Stimulated activated naive B cell treated with anti-CD40 and anti-IgM and Interleukin-4, amounts not matched to agents 10 μg/mL and 1 μg/mL and 100 μg/mL, for 72 hours (primary cell): ENCODE measurements around the gene ST6GAL1.
A peak's percentile ranks its signal among the peaks of the same experiment; 100 is the strongest.

ENCODE experiments used
- ATAC-seq, 2 donors: fragments of 150-1000 bp; cut with Tn5 transposase; replicated peaks; 2 replicates each; pipeline ENCODE4 v1.10.0; 2021; ENCODE audit warnings: moderate library complexity in 1 of 2
- DNase-seq: peaks from one replicate; pipeline ENCODE4 v3.0.0; 2021
- H3K27ac Mint-ChIP-seq: one replicate; pipeline ENCODE4 v1.8.0; 2022; ENCODE audit warnings: mild to moderate bottlenecking, mixed read lengths
- H3K27me3 Mint-ChIP-seq, 2 donors: one replicate each; pipeline ENCODE4 v1.8.0; 2022; ENCODE audit warnings: mixed read lengths in 2 of 2
- H3K36me3 Mint-ChIP-seq, 2 donors: one replicate each; pipeline ENCODE4 v1.8.0; 2022; ENCODE audit warnings: mixed read lengths in 2 of 2, mild to moderate bottlenecking in 1 of 2
- H3K4me1 Mint-ChIP-seq, 2 donors: one replicate each; pipeline ENCODE4 v1.8.0; 2022; ENCODE audit warnings: mixed read lengths in 2 of 2, mild to moderate bottlenecking in 1 of 2
- H3K4me3 Mint-ChIP-seq, 2 donors: one replicate each; pipeline ENCODE4 v1.8.0; 2022; ENCODE audit warnings: mild to moderate bottlenecking in 2 of 2, mixed read lengths in 2 of 2, moderate library complexity in 1 of 2
- H3K9me3 Mint-ChIP-seq, 2 donors: one replicate each; pipeline ENCODE4 v1.8.0; 2022; ENCODE audit warnings: mixed read lengths in 2 of 2, mild to moderate bottlenecking in 1 of 2

ST6GAL1 gene

DNA sequence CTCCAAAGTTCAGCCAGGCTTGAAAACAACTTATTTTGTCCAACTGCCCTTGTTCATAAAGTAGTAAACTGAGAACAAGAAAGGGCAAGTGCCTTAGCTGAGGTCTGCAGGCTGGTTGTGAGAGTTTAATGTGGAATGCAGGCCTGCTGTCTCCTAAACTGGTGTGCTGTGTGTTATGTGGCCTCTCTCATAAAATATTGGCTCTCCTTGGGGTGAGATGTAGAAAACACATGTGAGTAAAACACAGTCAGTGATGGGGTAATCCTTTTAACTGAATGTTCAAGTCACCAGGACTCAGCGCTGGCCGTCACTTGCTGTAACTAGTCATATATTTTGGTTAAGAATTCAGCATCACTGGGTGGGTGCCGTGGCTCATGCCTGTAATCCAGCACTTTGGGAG is 7.1 kb upstream of the ST6GAL1 start:
- DNase-seq: no peak
- ATAC-seq: no peak
- Mint-ChIP-seq H3K27me3 (no peaks in the 10 kb centered on the region), H3K9me3 (no peaks in the 10 kb centered on the region), H3K36me3 (no peaks in the 10 kb centered on the region), H3K4me1 (peaks cover 8 to 16% of the 10 kb centered on the region in 2 donors), H3K27ac (no peak overlapping the region), H3K4me3 (no peak overlapping the region)

DNA sequence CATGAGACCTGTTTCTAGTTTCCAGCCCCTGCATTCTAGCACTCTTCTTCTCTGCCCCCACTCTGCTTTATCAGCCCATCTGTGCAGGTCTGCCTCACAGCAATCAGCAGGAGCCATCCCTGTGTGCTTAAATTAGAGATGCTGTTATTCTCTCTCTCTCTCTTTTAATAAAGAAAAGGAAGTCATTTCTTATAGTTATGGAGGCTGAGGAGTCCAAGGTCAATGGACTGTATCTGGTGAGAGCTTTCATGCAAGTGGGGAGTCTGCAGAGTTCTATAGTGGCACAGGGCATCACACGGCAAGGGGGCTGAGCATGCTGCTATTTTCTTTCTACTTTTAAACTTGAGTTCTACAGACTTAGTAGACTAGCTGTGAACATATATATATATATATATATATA is 4.5 kb upstream of the ST6GAL1 start:
- peaks cover 11 to 23% of the 10 kb centered on the region in 2 donors for H3K4me1 Mint-ChIP-seq
- H3K4me3 Mint-ChIP-seq: no peak overlapping the region
- no peak overlapping the region for H3K27ac Mint-ChIP-seq

DNA sequence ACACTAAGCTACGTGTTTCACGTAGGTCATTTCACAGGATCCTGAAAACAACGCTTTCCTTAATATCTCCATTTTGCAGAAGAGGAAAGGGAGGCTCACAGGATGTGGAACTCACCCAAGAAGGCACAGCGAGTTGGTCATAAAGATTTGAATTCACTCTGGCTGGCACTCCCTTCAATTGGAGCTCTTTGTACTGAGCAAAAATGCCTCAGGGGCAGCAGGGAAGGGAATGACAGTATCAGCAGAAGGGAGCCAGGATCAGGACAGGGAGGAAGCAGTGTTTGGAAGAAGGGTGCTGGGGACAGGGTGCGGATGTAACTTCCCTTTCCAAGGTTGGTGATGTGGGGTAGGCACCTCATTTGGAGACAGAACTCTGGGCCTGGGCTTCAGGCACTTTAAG is 1.1 kb upstream of the ST6GAL1 start:
- Mint-ChIP-seq H3K27me3 (no peaks in the 10 kb centered on the region), H3K4me3 (no peak overlapping the region)
- DNase-seq: no peak

More for the DNA sequence above, 4.5 kb upstream of the ST6GAL1 start:
- Mint-ChIP-seq H3K9me3 (no peaks in the 10 kb centered on the region), H3K36me3 (peaks cover 0 to 1% of the 10 kb centered on the region in 2 donors), H3K27me3 (no peaks in the 10 kb centered on the region)
- DNase-seq (no peak), ATAC-seq (no peak)

GRCh38 chr3:186929685-186930084 is 641 bp upstream of the ST6GAL1 start:
- Mint-ChIP-seq H3K4me3 (peak overlapping the region; percentile 96 to 98), H3K4me1 (peaks cover 34 to 48% of the 10 kb centered on the region in 2 donors), H3K27ac (peak overlapping the region; percentile 86), H3K9me3 (no peaks in the 10 kb centered on the region), H3K36me3 (peaks cover 6 to 11% of the 10 kb centered on the region in 2 donors), H3K27me3 (no peaks in the 10 kb centered on the region)
- DNase-seq (no peak), ATAC-seq (no peak)

More for the DNA sequence above, 1.1 kb upstream of the ST6GAL1 start:
- peaks cover 4 to 8% of the 10 kb centered on the region in 2 donors for H3K36me3 Mint-ChIP-seq
- ATAC-seq: no peak
- no peaks in the 10 kb centered on the region for H3K9me3 Mint-ChIP-seq
- H3K27ac Mint-ChIP-seq: peak overlapping the region; percentile 0
- H3K4me1 Mint-ChIP-seq: peaks cover 33 to 46% of the 10 kb centered on the region in 2 donors

DNA sequence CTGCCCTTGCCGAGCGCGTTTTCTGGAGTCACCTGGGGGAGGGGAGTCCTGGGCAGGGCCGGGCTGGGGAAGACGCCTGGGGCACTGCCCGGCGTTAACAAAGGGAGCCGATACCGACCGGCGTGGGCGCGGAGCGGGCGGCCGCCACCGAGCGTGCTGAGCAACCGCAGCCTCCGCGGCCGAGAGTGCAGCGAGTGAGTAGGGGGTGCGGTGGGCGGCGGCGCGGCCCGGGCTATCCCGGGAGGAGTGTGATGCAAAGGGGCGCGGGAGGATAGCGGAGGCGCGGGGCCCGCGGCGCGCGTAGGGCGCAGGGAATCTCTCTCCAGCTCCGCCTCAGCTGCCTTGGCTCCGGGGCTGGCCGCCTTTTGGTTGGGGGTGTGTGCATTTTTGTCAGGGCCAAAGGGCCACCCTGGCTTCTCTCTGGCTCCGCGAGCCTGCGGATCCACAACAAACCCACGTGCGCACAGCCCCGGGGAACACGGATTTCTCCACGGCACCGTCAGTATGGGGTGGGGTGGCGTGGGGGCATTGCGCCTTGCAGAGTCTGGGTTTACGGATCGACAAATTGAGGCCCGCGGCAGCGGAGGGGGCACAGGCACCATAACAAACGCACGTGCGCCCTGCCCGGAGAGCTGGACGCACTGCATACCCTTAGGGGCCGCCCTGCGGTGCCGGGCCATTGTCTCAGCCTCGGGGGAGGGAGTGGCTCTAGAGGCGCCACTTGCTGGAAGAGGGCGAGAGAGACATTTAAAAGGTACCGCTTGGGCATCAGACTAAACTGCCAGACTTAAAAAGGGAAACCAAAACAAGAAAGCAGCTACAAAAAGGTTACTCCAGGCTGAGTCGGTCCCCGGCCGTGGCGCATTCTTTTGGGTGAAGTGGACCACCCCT is 560 bp downstream of the ST6GAL1 start:
- peaks cover 13 to 19% of the 10 kb centered on the region in 2 donors for H3K36me3 Mint-ChIP-seq
- peak overlapping the region; percentile 96 to 98 for H3K4me3 Mint-ChIP-seq
- ATAC-seq (peak; percentile 83 to 87), DNase-seq (peak; percentile 70)
- peak overlapping the region; percentile 94 for H3K27ac Mint-ChIP-seq
- H3K9me3 Mint-ChIP-seq: no peaks in the 10 kb centered on the region
- no peaks in the 10 kb centered on the region for H3K27me3 Mint-ChIP-seq
- H3K4me1 Mint-ChIP-seq: peaks cover 34 to 53% of the 10 kb centered on the region in 2 donors

GRCh38 chr3:186931532-186932280 is 1.4 kb downstream of the ST6GAL1 start:
- peak; percentile 44 to 47 for ATAC-seq
- Mint-ChIP-seq H3K27ac (peak overlapping the region; percentile 94), H3K27me3 (no peaks in the 10 kb centered on the region), H3K4me3 (peak overlapping the region; percentile 96 to 98), H3K4me1 (peaks cover 34 to 46% of the 10 kb centered on the region in 2 donors), H3K36me3 (peaks cover 13 to 19% of the 10 kb centered on the region in 2 donors), H3K9me3 (no peaks in the 10 kb centered on the region)
- DNase-seq: peak; percentile 26

- H3K4me1 Mint-ChIP-seq: peaks cover 39 to 53% of the 10 kb centered on the region in 2 donors
These were observed 2.2 kb downstream of the ST6GAL1 start for GRCh38 chr3:186932281-186933181.

GRCh38 chr3:186933816-186934215 is 3.5 kb downstream of the ST6GAL1 start:
- Mint-ChIP-seq H3K27ac (peak overlapping the region; percentile 20), H3K4me1 (peaks cover 45 to 64% of the 10 kb centered on the region in 2 donors), H3K9me3 (no peaks in the 10 kb centered on the region), H3K27me3 (no peaks in the 10 kb centered on the region), H3K4me3 (peak overlapping the region in 1 of 2 donors; percentile 22), H3K36me3 (peaks cover 16 to 32% of the 10 kb centered on the region in 2 donors)
- DNase-seq: no peak
- no peak for ATAC-seq

More at GRCh38 chr3:186932281-186933181, 2.2 kb downstream of the ST6GAL1 start:
- H3K27me3 Mint-ChIP-seq: no peaks in the 10 kb centered on the region
- peak overlapping the region; percentile 96 to 98 for H3K4me3 Mint-ChIP-seq
- DNase-seq (no peak), ATAC-seq (no peak)
- peak overlapping the region; percentile 94 for H3K27ac Mint-ChIP-seq
- peaks cover 13 to 24% of the 10 kb centered on the region in 2 donors for H3K36me3 Mint-ChIP-seq
- no peaks in the 10 kb centered on the region for H3K9me3 Mint-ChIP-seq

GRCh38 chr3:186935133-186935532 is 4.8 kb downstream of the ST6GAL1 start:
- Mint-ChIP-seq H3K27ac (no peak overlapping the region), H3K36me3 (peaks cover 16 to 36% of the 10 kb centered on the region in 2 donors), H3K4me1 (peaks cover 42 to 64% of the 10 kb centered on the region in 2 donors), H3K9me3 (no peaks in the 10 kb centered on the region), H3K27me3 (no peaks in the 10 kb centered on the region), H3K4me3 (no peak overlapping the region)
- ATAC-seq (no peak), DNase-seq (no peak)

- ATAC-seq: no peak
- H3K27ac Mint-ChIP-seq: peak overlapping the region; percentile 62
- H3K9me3 Mint-ChIP-seq: no peaks in the 10 kb centered on the region
- peaks cover 46 to 71% of the 10 kb centered on the region in 2 donors for H3K4me1 Mint-ChIP-seq
- no peaks in the 10 kb centered on the region for H3K27me3 Mint-ChIP-seq
- H3K4me3 Mint-ChIP-seq: no peak overlapping the region
- H3K36me3 Mint-ChIP-seq: peaks cover 17 to 50% of the 10 kb centered on the region in 2 donors
- DNase-seq: no peak
These were observed 6.9 kb downstream of the ST6GAL1 start for GRCh38 chr3:186937017-186937875.

DNA sequence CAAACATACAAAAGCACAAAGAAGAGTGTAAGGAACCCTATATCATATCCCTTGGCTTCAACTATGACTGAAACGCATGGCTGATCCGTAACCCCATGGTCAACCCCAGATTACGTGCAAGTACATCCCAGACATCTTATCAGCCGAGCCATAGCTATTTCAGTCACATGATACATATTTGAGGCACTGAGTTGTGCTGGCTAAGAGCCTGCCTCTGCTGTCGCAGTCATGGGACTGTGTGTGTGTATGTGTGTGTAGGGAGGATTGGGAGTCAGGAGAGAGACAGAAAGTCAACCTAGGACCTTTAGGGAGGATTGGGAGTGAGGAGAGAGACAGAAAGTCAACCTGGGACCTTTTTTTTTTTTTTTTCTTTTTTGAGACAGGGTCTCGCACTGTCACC is 8.4 kb downstream of the ST6GAL1 start:
- Mint-ChIP-seq H3K27ac (peak overlapping the region; percentile 49), H3K9me3 (no peaks in the 10 kb centered on the region), H3K27me3 (no peaks in the 10 kb centered on the region), H3K4me3 (no peak overlapping the region), H3K4me1 (peaks cover 36 to 68% of the 10 kb centered on the region in 2 donors), H3K36me3 (peaks cover 23 to 55% of the 10 kb centered on the region in 2 donors)
- no peak for ATAC-seq
- no peak for DNase-seq

GRCh38 chr3:186939536-186939935 is 9.2 kb downstream of the ST6GAL1 start:
- H3K4me3 Mint-ChIP-seq: no peak overlapping the region
- H3K4me1 Mint-ChIP-seq: peaks cover 30 to 66% of the 10 kb centered on the region in 2 donors
- no peaks in the 10 kb centered on the region for H3K27me3 Mint-ChIP-seq
- DNase-seq: no peak
- peak overlapping the region; percentile 47 for H3K27ac Mint-ChIP-seq
- ATAC-seq: no peak
- H3K36me3 Mint-ChIP-seq: peaks cover 25 to 56% of the 10 kb centered on the region in 2 donors
- H3K9me3 Mint-ChIP-seq: no peaks in the 10 kb centered on the region

DNA sequence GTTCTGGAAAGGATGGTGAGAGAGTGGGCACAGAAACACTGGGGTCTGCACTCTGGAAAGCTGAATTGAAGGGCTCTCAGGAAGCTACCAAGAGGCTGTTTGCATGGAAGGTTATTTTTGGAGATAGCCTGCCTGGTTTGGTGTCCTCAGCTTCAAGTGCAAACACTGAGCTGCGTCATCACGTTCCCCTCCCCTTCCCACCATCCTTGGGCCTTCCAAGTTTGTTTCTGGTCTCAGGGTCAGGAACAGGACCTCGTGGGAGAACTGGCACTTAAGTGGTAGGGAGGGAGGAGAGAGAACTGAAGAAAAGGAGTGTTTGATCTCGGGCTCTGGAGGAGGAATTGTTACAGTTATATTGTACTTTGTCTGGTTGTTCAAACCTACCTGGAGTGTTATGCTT is 10.6 kb downstream of the ST6GAL1 start:
- peaks cover 26 to 54% of the 10 kb centered on the region in 2 donors for H3K36me3 Mint-ChIP-seq
- ATAC-seq (no peak), DNase-seq (no peak)
- no peak overlapping the region for H3K27ac Mint-ChIP-seq
- H3K9me3 Mint-ChIP-seq: no peaks in the 10 kb centered on the region
- no peak overlapping the region for H3K4me3 Mint-ChIP-seq
- H3K4me1 Mint-ChIP-seq: peaks cover 31 to 65% of the 10 kb centered on the region in 2 donors
- no peaks in the 10 kb centered on the region for H3K27me3 Mint-ChIP-seq
